Activated CD4-positive, alpha-beta T cell treated with anti-CD3 and anti-CD28 coated beads for 36 hours (primary cell): ENCODE results near the gene ERICH6. TPM values are rescaled to one million over a fixed set of nuclear protein-coding genes. Genes with fewer than 3 reads are reported as not detected.
A peak's percentile ranks its signal among the peaks of the same experiment; 100 is the strongest.
"Not testable (repeated sequence)": the region's sequence is repeated elsewhere in the genome, so short reads cannot be mapped to it uniquely, and the experiment has no call there.

Experiments used
- ATAC-seq: fragments of 200-7000 bp; cut with Tn5 transposase; one replicate; pipeline ENCODE4 v1.10.0; 2021; ENCODE audit warnings: mild to moderate bottlenecking, moderate library complexity
- CTCF ChIA-PET: fragments of 350-600 bp; sonication (Branson Sonifier 250); formaldehyde crosslinking; loops from one replicate; lab custom pipeline; 2021; ENCODE audit warnings: antibody characterized with exemption; lab: Charles Lee
- POLR2A ChIA-PET: fragments of 350-600 bp; sonication (Branson Sonifier 250); formaldehyde crosslinking; loops from one replicate; lab custom pipeline; 2021; ENCODE audit warnings: antibody characterized with exemption, inconsistent platforms; lab: Charles Lee
- DNase-seq: peaks from one replicate; pipeline ENCODE4 v3.0.0-alpha.2; 2020
- H3K27ac Mint-ChIP-seq: one replicate; pipeline ENCODE4 v1.8.0; 2021; ENCODE audit warnings: mixed read lengths
- H3K27me3 Mint-ChIP-seq: one replicate; pipeline ENCODE4 v1.8.0; 2021; ENCODE audit warnings: mixed read lengths
- H3K36me3 Mint-ChIP-seq: one replicate; pipeline ENCODE4 v1.8.0; 2021; ENCODE audit warnings: low read depth, mixed read lengths
- H3K4me1 Mint-ChIP-seq: one replicate; pipeline ENCODE4 v1.8.0; 2021; ENCODE audit warnings: mixed read lengths
- H3K4me3 Mint-ChIP-seq: one replicate; pipeline ENCODE4 v1.8.0; 2021; ENCODE audit warnings: mild to moderate bottlenecking, moderate library complexity, mixed read lengths
- H3K9me3 Mint-ChIP-seq: one replicate; pipeline ENCODE4 v1.8.0; 2021; ENCODE audit warnings: low read depth, mixed read lengths
- intact Hi-C, 2 experiments: fragments of 100-400 bp; cut with DNase I in 1 of 2; cut with micrococcal nuclease in 1 of 2; formaldehyde crosslinking; loops; one replicate each; pipeline versions ENCODE4 v1.14.2 to v1.15.1; 2022 to 2024; cut with DNase I, micrococcal nuclease
- total RNA-seq, 2 experiments: library from RNA; stranded (reverse); gene quantifications; one replicate each; pipeline ENCODE4 v1.2.3, GENCODE V29; 2021

ERICH6 gene
- total RNA-seq, 2 experiments from 2014 or later = 0.58 TPM; not detected in 1

DNA sequence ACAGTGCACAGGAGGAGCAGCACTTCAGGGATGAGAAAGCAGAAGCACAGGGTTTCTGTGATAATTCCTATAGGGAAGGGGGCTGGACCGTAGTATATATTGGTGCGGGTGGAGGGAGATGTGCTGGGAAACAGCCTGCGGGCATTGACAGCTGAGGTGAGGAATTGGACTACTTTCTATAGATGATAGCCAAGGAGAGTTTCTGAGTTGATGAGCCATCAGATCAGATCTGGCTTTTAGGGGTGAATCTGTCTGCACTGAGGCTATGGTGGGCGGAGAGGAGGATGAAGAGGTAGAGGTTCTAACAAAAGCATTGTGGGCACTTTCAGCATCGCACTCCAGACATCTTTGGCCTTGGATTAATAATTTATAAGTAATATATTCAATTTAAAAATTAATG lies 67.5 kb downstream of the ERICH6 start:
- Mint-ChIP-seq H3K27me3 (no peaks in the 10 kb centered on the region), H3K27ac (peak overlapping the region; percentile 23), H3K9me3 (no peaks in the 10 kb centered on the region), H3K36me3 (peaks cover 5% of the 10 kb centered on the region), H3K4me1 (peaks cover 31% of the 10 kb centered on the region), H3K4me3 (no peak overlapping the region)
- DNase-seq (no peak), ATAC-seq (no peak)
- ChIA-PET CTCF (interaction anchor here (1.2 to 1.6 kb wide), 3 partner anchors 13 to 152 kb away, joined by 4 read pairs; no protein-coding TSS in a partner anchor), POLR2A (no interaction called here)
- intact Hi-C loops = no loop called here

DNA sequence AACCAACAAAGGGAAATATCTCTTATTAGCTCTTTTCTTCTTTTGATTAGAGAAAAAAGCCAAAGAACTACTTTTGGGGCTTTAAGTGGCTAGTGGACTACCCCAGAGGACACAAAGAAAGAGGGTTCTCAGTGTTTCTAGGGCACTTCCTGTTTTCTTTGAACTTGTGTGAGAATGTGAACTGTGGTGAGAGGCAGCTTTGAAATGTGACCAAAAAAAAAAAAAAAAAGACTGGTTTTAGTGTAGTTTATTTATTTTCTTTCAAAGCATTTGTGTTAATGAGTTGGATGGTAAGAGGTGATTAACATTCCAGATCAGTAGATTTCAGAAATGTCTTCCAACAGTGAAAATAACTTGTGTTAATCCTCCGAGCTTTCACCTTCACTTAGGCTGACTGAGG lies 68.2 kb downstream of the ERICH6 start:
- Mint-ChIP-seq H3K27me3 (no peaks in the 10 kb centered on the region), H3K36me3 (peaks cover 6% of the 10 kb centered on the region), H3K4me1 (peaks cover 31% of the 10 kb centered on the region), H3K9me3 (no peaks in the 10 kb centered on the region), H3K4me3 (no peak overlapping the region), H3K27ac (peak overlapping the region; percentile 23)
- CTCF ChIA-PET = interaction anchor here (0.5 to 1.6 kb wide), 7 partner anchors 9 to 229 kb away, joined by 3 to 4 read pairs (median 4); no protein-coding TSS in a partner anchor
- ATAC-seq (peak; percentile 67), DNase-seq (no peak)
- POLR2A ChIA-PET = interaction anchor here (0.7 kb wide), 2 partner anchors 26 to 40 kb away, joined by 3 read pairs; no protein-coding TSS in a partner anchor
- intact Hi-C loops = no loop called here

DNA sequence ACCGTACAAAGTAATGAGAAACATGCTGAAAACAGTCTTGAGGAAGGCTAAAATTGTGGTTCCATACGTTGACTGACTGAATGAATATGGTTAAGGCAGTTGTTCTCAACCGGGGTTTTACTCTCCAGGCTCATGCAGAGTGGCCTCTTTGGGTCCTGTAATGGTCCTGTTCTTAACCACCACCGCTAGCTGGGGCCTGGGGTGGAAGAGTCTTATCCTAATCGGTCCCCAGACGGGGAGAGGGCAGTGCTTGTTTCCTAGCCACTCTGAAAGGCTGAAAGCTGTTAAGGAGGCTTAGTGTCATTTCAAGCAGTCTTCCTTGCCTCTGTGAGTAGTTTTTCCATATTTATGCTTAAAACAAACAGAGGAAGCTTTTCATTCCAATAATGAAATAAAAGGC lies 68.6 kb downstream of the ERICH6 start:
- DNase-seq (no peak), ATAC-seq (no peak)
- Mint-ChIP-seq H3K9me3 (no peaks in the 10 kb centered on the region), H3K36me3 (peaks cover 8% of the 10 kb centered on the region), H3K27ac (peak overlapping the region; percentile 28), H3K27me3 (no peaks in the 10 kb centered on the region), H3K4me1 (peaks cover 31% of the 10 kb centered on the region), H3K4me3 (no peak overlapping the region)
- intact Hi-C loops = no loop called here
- ChIA-PET POLR2A (interaction anchor here (0.7 kb wide), 2 partner anchors 25 to 40 kb away, joined by 3 read pairs; no protein-coding TSS in a partner anchor), CTCF (interaction anchor here (0.5 to 1.6 kb wide), 7 partner anchors 8 to 229 kb away, joined by 3 to 4 read pairs (median 4); no protein-coding TSS in a partner anchor)

DNA sequence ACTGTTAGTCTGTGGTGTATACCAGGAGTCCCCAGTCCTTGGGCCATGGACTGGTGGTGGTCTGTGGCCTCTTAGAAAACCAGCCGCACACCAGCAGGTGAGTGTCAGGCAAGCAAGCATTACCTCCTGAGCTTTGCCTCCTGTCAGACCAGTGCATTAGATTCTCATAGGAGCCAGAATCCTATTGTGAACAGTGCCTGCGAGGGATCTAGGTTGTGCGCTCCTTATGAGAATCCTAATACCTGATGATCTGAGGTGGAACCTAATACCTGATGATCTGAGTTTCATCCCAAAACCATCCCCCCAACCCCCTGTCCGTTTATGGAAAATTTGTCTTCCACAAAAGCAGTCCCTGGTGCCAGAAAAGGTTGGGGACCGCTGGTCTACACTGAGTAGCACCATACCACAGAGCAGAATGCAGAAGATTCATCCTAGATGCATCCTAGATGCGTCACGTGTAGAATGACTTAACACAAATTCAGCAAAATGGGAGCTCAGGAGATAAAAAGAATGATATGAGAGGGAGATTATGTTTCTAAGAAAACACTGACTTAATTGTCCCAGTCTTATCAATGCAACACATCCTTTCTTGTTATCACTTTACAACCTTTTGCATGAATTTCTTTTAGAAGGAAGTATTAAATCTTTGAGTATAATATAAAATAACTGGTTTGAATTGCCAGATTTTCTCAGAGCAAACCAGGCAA lies 72.1 kb downstream of the ERICH6 start:
- Mint-ChIP-seq H3K27me3 (no peaks in the 10 kb centered on the region), H3K4me1 (peaks cover 27% of the 10 kb centered on the region), H3K27ac (no peak overlapping the region), H3K36me3 (peaks cover 17% of the 10 kb centered on the region), H3K4me3 (no peak overlapping the region), H3K9me3 (no peaks in the 10 kb centered on the region)
- POLR2A ChIA-PET = interaction anchor here (0.5 kb wide), 1 partner anchor 83 kb away, joined by 3 read pairs; no protein-coding TSS in a partner anchor
- CTCF ChIA-PET = interaction anchor here (0.5 to 1.0 kb wide), 2 partner anchors 17 to 27 kb away, joined by 3 to 4 read pairs; no protein-coding TSS in a partner anchor
- intact Hi-C loops = no loop called here
- DNase-seq (no peak), ATAC-seq (no peak)

DNA sequence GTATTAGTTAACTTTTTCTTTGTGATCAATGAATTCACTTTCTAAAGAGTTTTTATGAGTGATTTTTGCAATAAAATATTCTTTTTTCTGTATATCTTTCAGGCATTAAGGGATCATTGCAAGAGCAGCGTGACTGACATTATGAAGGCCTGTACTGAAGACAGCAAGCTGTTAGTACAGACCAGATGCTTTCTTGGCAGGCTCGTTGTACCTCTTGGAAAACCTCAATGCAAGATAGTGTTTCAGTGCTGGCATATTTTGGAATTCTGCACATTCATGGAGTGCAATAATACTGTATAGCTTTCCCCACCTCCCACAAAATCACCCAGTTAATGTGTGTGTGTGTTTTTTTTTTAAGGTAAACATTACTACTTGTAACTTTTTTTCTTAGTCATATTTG lies 76.2 kb downstream of the ERICH6 start:
- Mint-ChIP-seq H3K4me3 (no peak overlapping the region), H3K4me1 (peaks cover 3% of the 10 kb centered on the region), H3K27ac (no peak overlapping the region), H3K27me3 (no peaks in the 10 kb centered on the region), H3K36me3 (peaks cover 26% of the 10 kb centered on the region), H3K9me3 (no peaks in the 10 kb centered on the region)
- ATAC-seq (no peak), DNase-seq (no peak)
- ChIA-PET CTCF (interaction anchor here (1.4 kb wide), 1 partner anchor 11 kb away, joined by 4 read pairs; no protein-coding TSS in a partner anchor), POLR2A (no interaction called here)
- intact Hi-C loops = no loop called here

DNA sequence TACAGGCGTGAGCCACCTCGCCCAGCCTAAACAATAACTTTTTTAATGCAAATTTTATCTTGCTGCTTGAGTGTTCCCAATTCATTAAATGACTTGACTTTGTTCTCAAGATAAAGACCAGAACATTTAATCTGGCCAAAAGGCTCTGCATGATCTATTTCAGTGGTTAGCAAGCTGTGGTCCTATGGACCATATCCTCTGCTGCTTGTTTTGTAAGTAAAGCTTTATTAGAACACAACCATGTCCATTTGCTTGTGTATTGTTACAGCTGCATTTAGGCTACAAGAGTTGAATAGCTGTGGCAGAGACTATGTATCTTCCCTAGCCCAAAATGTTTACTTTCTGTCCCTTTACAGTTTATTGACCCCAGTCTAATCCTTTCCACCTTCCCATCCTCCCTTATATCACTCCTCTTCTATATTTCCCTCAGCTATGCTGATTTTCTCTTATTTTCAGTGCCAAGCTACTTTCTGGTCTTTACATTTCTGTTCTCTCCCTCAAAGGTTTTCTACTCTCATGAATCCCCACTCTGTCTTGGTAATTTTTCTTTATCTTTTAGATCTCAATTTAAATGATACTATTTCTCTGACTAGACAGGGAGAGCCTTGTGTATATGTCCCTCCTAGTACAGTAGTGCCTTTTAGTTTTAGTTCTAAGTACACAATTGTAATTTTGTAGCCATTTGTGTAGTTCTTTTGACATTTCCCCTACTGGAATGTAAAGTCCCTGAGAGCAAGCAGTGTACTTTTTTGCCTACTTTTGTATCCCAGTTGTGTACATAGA lies 77.4 kb downstream of the ERICH6 start:
- no peak overlapping the region for H3K4me3 Mint-ChIP-seq
- ATAC-seq (no peak), DNase-seq (no peak)
- H3K4me1 Mint-ChIP-seq = peaks cover 11% of the 10 kb centered on the region
- POLR2A ChIA-PET = no interaction called here
- H3K27ac Mint-ChIP-seq = peak overlapping the region; percentile 8
- H3K36me3 Mint-ChIP-seq = peaks cover 26% of the 10 kb centered on the region
- no peaks in the 10 kb centered on the region for H3K9me3 Mint-ChIP-seq
- intact Hi-C loops = no loop called here
- no peaks in the 10 kb centered on the region for H3K27me3 Mint-ChIP-seq
- CTCF ChIA-PET = interaction anchor here (1.2 to 1.4 kb wide), 2 partner anchors 8 to 9 kb away, joined by 3 to 4 read pairs; no protein-coding TSS in a partner anchor

DNA sequence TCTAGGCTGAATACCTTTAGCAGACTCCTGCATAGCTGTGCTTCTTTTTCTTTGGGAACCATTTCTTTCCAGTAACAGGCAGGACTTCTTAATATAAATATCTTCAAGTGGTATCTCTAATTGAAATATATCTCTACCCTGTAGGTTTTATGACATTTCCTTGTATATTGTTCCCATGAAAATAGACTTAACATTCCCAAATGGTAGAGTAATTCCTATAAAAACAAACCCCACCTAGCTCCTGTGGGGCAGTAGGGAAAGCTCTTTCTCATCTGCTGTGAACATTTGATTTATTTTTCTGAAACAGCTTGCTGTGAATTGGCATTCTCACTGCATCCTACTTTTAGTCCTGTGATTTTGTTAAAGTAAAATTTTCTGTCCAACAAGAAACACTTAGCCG lies 79.8 kb downstream of the ERICH6 start:
- POLR2A ChIA-PET = no interaction called here
- H3K36me3 Mint-ChIP-seq = peaks cover 25% of the 10 kb centered on the region
- intact Hi-C loops = no loop called here
- ATAC-seq (no peak), DNase-seq (no peak)
- H3K27ac Mint-ChIP-seq = no peak overlapping the region
- CTCF ChIA-PET = interaction anchor here (0.5 to 1.4 kb wide), 3 partner anchors 10 to 202 kb away, joined by 3 to 4 read pairs (median 4); no protein-coding TSS in a partner anchor
- no peak overlapping the region for H3K4me3 Mint-ChIP-seq
- peaks cover 28% of the 10 kb centered on the region for H3K4me1 Mint-ChIP-seq
- H3K9me3 Mint-ChIP-seq = no peaks in the 10 kb centered on the region
- no peaks in the 10 kb centered on the region for H3K27me3 Mint-ChIP-seq

DNA sequence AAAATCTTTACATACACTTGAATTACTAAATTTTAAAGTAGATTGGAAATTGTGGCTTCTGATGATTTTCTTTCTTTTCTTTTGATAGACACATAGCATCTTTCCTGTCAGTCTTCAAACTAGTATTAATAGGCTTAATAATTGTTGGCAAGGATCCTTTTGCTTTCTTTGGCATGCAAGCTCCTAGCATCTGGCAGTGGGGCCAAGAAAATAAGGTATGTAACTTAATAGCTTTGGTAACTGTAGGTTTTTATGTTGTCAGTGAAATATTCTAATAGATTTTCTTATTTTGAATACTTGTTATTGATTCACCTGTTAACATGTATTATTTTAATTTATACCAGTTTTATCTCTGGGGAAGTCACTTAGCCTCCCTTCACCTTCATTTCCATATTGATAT lies 80.8 kb downstream of the ERICH6 start:
- POLR2A ChIA-PET, intact Hi-C loops: not testable (repeated sequence)
- H3K36me3 Mint-ChIP-seq = peaks cover 32% of the 10 kb centered on the region

GRCh38 chr3:150620002-150620689 lies 83.6 kb downstream of the ERICH6 start:
- intact Hi-C loops = no loop called here
- no peak for DNase-seq
- peak; percentile 33 for ATAC-seq
- Mint-ChIP-seq H3K27ac (no peak overlapping the region), H3K9me3 (no peaks in the 10 kb centered on the region), H3K36me3 (peaks cover 30% of the 10 kb centered on the region), H3K4me1 (peaks cover 40% of the 10 kb centered on the region), H3K4me3 (no peak overlapping the region), H3K27me3 (no peaks in the 10 kb centered on the region)
- ChIA-PET POLR2A (no interaction called here), CTCF (interaction anchor here (0.6 to 0.7 kb wide), 2 partner anchors 71 to 311 kb away, joined by 3 to 4 read pairs; no protein-coding TSS in a partner anchor)

More for the DNA sequence above, 80.8 kb downstream of the ERICH6 start:
- H3K4me1 Mint-ChIP-seq = peaks cover 36% of the 10 kb centered on the region
- H3K9me3 Mint-ChIP-seq, DNase-seq, ATAC-seq, H3K27me3 Mint-ChIP-seq, H3K27ac Mint-ChIP-seq, CTCF ChIA-PET, H3K4me3 Mint-ChIP-seq: not testable (repeated sequence)

- no peaks in the 10 kb centered on the region for H3K27me3 Mint-ChIP-seq
- H3K4me3 Mint-ChIP-seq = no peak overlapping the region
- ATAC-seq (peak; percentile 56), DNase-seq (no peak)
- ChIA-PET POLR2A (no interaction called here), CTCF (interaction anchor here (0.5 to 1.3 kb wide), 9 partner anchors 8 to 176 kb away, joined by 3 to 4 read pairs (median 3); no protein-coding TSS in a partner anchor)
- H3K9me3 Mint-ChIP-seq = peaks cover 3% of the 10 kb centered on the region
- peaks cover 58% of the 10 kb centered on the region for H3K4me1 Mint-ChIP-seq
- intact Hi-C loops = no loop called here
- peaks cover 46% of the 10 kb centered on the region for H3K36me3 Mint-ChIP-seq
- peak overlapping the region; percentile 31 for H3K27ac Mint-ChIP-seq
Observed at GRCh38 chr3:150613709-150614480, 89.8 kb downstream of the ERICH6 start.
